IPS-18a (cell line): ENCODE measurements around the gene INAFM2.

Experiments
- H3K27ac ChIP-seq: one replicate; pipeline ENCODE4 v1.5.1; 2013; ENCODE audit warnings: low read length
- H3K27me3 ChIP-seq: one replicate; pipeline ENCODE4 v1.6.1; 2013; ENCODE audit warnings: mild to moderate bottlenecking, low read length; ENCODE audit not compliant: control insufficient read depth, insufficient read depth
- H3K36me3 ChIP-seq: one replicate; pipeline ENCODE4 v1.6.1; 2013; ENCODE audit warnings: low read depth, low read length; ENCODE audit not compliant: control insufficient read depth
- H3K4me1 ChIP-seq: one replicate; pipeline ENCODE4 v1.6.1; 2013; ENCODE audit warnings: low read depth, low read length; ENCODE audit not compliant: control insufficient read depth
- H3K4me3 ChIP-seq: one replicate; pipeline ENCODE4 v1.5.1; 2013; ENCODE audit warnings: low read length
- H3K9ac ChIP-seq: one replicate; pipeline ENCODE4 v1.6.1; 2013; ENCODE audit warnings: mild to moderate bottlenecking, low read length, moderate library complexity
- H3K9me3 ChIP-seq: one replicate; pipeline ENCODE4 v1.6.1; 2013; ENCODE audit warnings: low read depth, low read length; ENCODE audit not compliant: control insufficient read depth

Gene INAFM2

GRCh38 chr15:40300367-40300766 is 23.1 kb upstream of the INAFM2 start:
- no peaks in the 10 kb centered on the region for H3K27me3 ChIP-seq

GRCh38 chr15:40300771-40301170 is 22.7 kb upstream of the INAFM2 start:
- Histone ChIP-seq H3K4me3 (no peak overlapping the region), H3K9me3 (peaks cover 4% of the 10 kb centered on the region), H3K36me3 (no peaks in the 10 kb centered on the region), H3K27me3 (no peaks in the 10 kb centered on the region), H3K4me1 (peaks cover 8% of the 10 kb centered on the region), H3K9ac (no peak overlapping the region), H3K27ac (no peak overlapping the region)

More at GRCh38 chr15:40300367-40300766, 23.1 kb upstream of the INAFM2 start:
- no peak overlapping the region for H3K27ac ChIP-seq
- H3K4me1 ChIP-seq = peaks cover 8% of the 10 kb centered on the region
- H3K4me3 ChIP-seq = no peak overlapping the region
- H3K36me3 ChIP-seq = no peaks in the 10 kb centered on the region
- no peak overlapping the region for H3K9ac ChIP-seq
- peaks cover 4% of the 10 kb centered on the region for H3K9me3 ChIP-seq

- no peaks in the 10 kb centered on the region for H3K27me3 ChIP-seq
- no peaks in the 10 kb centered on the region for H3K36me3 ChIP-seq
- H3K27ac ChIP-seq = no peak overlapping the region
- H3K9ac ChIP-seq = no peak overlapping the region
- peak overlapping the region; percentile 17 for H3K4me3 ChIP-seq
- peaks cover 4% of the 10 kb centered on the region for H3K9me3 ChIP-seq
- H3K4me1 ChIP-seq = peaks cover 8% of the 10 kb centered on the region
Measured at GRCh38 chr15:40301467-40302179, 21.9 kb upstream of the INAFM2 start.

GRCh38 chr15:40302288-40302886 is 21.1 kb upstream of the INAFM2 start:
- H3K27me3 ChIP-seq = no peaks in the 10 kb centered on the region
- H3K27ac ChIP-seq = no peak overlapping the region
- H3K9ac ChIP-seq = no peak overlapping the region
- peaks cover 13% of the 10 kb centered on the region for H3K4me1 ChIP-seq
- H3K9me3 ChIP-seq = peaks cover 4% of the 10 kb centered on the region
- no peaks in the 10 kb centered on the region for H3K36me3 ChIP-seq
- H3K4me3 ChIP-seq = no peak overlapping the region

DNA sequence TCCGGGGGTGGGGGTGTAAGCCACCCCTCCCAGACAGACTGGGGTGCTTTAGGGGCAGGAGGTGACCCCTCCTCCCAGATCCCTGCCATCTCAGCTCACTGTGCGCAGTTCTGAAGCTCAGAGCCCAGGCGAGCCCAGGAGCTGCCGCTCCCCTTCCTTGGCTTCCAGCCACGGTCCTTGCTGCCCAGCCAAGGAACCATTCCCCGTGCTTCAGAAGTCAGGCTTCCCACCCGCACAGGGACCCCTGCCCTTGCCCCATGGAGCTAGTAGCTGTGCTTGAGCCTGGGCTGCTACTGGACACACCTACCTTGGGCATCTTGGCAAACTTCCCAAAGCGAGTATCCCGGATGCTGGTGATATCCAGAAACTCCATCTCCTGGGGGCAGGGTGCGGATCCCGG is 20.5 kb upstream of the INAFM2 start:
- Histone ChIP-seq H3K9me3 (peaks cover 4% of the 10 kb centered on the region), H3K4me3 (no peak overlapping the region), H3K27ac (no peak overlapping the region), H3K4me1 (peaks cover 14% of the 10 kb centered on the region), H3K36me3 (no peaks in the 10 kb centered on the region), H3K9ac (no peak overlapping the region), H3K27me3 (no peaks in the 10 kb centered on the region)

DNA sequence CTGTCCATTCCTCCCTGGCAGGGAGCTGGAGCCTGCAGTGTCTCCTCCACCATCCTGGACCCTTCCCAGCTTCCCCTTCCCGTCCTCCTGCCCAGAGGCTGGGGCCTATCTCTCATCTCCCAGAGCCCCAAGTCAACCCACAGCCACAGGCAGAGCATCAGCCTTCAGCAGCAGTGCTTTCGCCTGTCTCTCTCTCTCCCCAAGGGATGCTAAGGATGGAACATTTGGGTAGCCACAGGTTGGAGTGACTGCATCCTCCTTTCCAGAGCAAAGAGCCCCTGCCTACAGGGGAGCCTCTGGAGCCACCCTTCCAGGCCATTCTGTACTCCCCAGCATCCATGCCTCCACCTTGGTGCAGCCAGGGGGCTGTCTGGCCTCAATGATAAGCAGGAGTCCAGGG is 19.9 kb upstream of the INAFM2 start:
- no peak overlapping the region for H3K27ac ChIP-seq
- H3K27me3 ChIP-seq = no peaks in the 10 kb centered on the region
- no peak overlapping the region for H3K9ac ChIP-seq
- no peak overlapping the region for H3K4me3 ChIP-seq
- H3K4me1 ChIP-seq = peaks cover 14% of the 10 kb centered on the region
- no peaks in the 10 kb centered on the region for H3K36me3 ChIP-seq
- peaks cover 4% of the 10 kb centered on the region for H3K9me3 ChIP-seq

GRCh38 chr15:40305281-40305680 is 18.2 kb upstream of the INAFM2 start:
- H3K9me3 ChIP-seq = peaks cover 2% of the 10 kb centered on the region
- no peak overlapping the region for H3K9ac ChIP-seq
- H3K4me3 ChIP-seq = no peak overlapping the region
- H3K4me1 ChIP-seq = peaks cover 14% of the 10 kb centered on the region
- no peak overlapping the region for H3K27ac ChIP-seq
- no peaks in the 10 kb centered on the region for H3K36me3 ChIP-seq
- H3K27me3 ChIP-seq = no peaks in the 10 kb centered on the region

GRCh38 chr15:40306371-40306770 is 17.1 kb upstream of the INAFM2 start:
- Histone ChIP-seq H3K27ac (no peak overlapping the region), H3K4me1 (peaks cover 13% of the 10 kb centered on the region), H3K36me3 (no peaks in the 10 kb centered on the region), H3K4me3 (no peak overlapping the region), H3K9me3 (no peaks in the 10 kb centered on the region), H3K27me3 (no peaks in the 10 kb centered on the region), H3K9ac (no peak overlapping the region)

DNA sequence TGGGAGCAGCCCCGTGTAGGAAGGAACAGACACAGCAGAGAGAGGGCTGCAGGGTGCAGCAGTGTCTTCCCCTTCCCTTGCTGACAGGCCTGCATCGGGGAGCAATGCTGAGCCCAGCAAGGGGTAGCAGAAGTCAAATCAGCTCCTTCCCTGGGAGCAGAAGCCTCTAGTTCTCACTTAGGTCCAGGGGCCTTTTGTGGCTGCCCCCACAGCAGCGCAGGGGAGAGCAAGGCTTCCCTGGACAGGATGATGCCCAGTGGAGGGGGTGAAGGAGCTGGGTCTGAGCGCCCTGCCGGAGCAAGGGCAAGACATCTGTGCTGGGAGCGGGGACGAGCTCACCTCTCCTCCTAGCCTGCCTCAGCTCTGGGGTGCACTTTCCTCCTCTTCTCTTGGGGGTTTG is 16.6 kb upstream of the INAFM2 start:
- Histone ChIP-seq H3K27me3 (no peaks in the 10 kb centered on the region), H3K36me3 (no peaks in the 10 kb centered on the region), H3K4me1 (peaks cover 8% of the 10 kb centered on the region), H3K9me3 (no peaks in the 10 kb centered on the region), H3K27ac (no peak overlapping the region), H3K9ac (no peak overlapping the region), H3K4me3 (no peak overlapping the region)

DNA sequence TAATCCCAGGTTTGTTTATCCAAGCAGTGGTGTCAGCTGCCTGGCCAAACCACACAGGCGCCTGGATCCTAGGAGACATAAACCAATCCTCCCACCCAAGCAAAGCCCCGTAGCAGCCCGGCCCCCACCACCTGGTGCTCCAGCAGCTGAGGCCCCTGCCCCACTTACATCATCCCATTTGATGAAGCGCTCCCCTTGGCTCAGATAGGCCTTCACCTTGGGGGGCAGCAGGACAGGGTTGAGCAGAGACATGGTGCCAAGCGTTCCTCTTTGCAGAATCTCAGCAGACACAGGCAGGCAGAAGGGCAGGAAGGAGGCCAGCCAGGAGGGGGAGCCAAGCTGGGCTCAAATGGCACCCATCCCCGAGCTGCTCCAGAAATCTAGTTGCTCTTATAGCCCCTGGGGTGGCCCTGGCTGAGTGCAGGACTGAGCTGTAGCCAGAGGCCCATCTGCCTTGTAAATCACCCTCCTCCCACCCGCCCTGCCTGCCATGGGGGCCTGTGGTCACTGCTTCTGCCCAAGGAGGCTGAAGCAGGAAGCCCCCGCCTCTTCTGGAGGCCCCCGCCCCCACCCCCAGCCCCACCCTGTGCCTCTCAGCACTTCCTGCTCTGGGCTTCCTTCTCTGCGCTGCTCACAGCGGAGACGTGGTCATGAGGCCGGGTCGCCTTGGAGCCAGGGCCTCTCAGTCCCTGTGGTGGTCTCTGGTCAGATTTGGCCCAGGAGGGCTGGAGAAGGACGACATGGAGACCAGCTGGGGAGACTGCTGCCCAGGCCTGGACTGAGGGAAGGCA is 15.9 kb upstream of the INAFM2 start, which contains the start of gene PLCB2:
TSS of gene PLCB2 (minus strand) at position 515 of the 791 bp plus-strand sequence. CDS start at position 252, 263 bp downstream.
- Histone ChIP-seq H3K4me1 (peaks cover 6% of the 10 kb centered on the region), H3K27me3 (no peaks in the 10 kb centered on the region), H3K4me3 (no peak within 1 kb of the TSS), H3K27ac (no peak within 1 kb of the TSS), H3K9me3 (no peaks in the 10 kb centered on the region), H3K9ac (no peak within 1 kb of the TSS), H3K36me3 (no peaks in the 10 kb centered on the region)

GRCh38 chr15:40309344-40309862 is 14.1 kb upstream of the INAFM2 start:
- Histone ChIP-seq H3K9ac (no peak overlapping the region), H3K27ac (no peak overlapping the region), H3K36me3 (no peaks in the 10 kb centered on the region), H3K27me3 (peaks cover 4% of the 10 kb centered on the region), H3K4me1 (peaks cover 6% of the 10 kb centered on the region), H3K9me3 (no peaks in the 10 kb centered on the region), H3K4me3 (no peak overlapping the region)
